ENCODE measurements around the gene FNBP1L.
"Not testable (repeated sequence)": the region's sequence is repeated elsewhere in the genome, so short reads cannot be mapped to it uniquely, and the experiment has no call there.

Gene FNBP1L

GRCh38 chr1:93469223-93469622 is 21.3 kb downstream of the FNBP1L start:
- not testable (repeated sequence) for H3K27ac ChIP-seq (ENCODE audit: low read length, poor library complexity, severe bottlenecking); H4K91ac ChIP-seq (ENCODE audit: low read length); H2BK12ac ChIP-seq (ENCODE audit: low read length in 2 of 2); H3K9me3 ChIP-seq (ENCODE audit: control insufficient read depth, low read length); H2AFZ ChIP-seq (ENCODE audit: low read depth, low read length); H3K23ac ChIP-seq (ENCODE audit: low read length in 2 of 2); H3K4me2 ChIP-seq (ENCODE audit: low read length, poor library complexity, severe bottlenecking); H3K4me3 ChIP-seq (ENCODE audit: insufficient read depth in 1 of 2, low read depth in 1 of 2, low read length in 2 of 2); H3K4me1 ChIP-seq (ENCODE audit: control insufficient read depth, insufficient read depth, low read depth, low read length); H4K8ac ChIP-seq (ENCODE audit: low read length); H2BK5ac ChIP-seq (ENCODE audit: low read depth, low read length, poor library complexity, severe bottlenecking); H3K9ac ChIP-seq (ENCODE audit: low read length); H3K27me3 ChIP-seq (ENCODE audit: control insufficient read depth in 1 of 2, insufficient read depth in 1 of 2, low read length in 2 of 2); H3K79me1 ChIP-seq (replicated peaks; ENCODE audit: low read length, poor library complexity, severe bottlenecking); H2AK5ac ChIP-seq (ENCODE audit: low read length, severe bottlenecking); H2BK15ac ChIP-seq (ENCODE audit: low read depth, poor library complexity, severe bottlenecking); H3K18ac ChIP-seq (ENCODE audit: low read depth in 1 of 2, low read length in 2 of 2); H3K36me3 ChIP-seq (ENCODE audit: control insufficient read depth in 1 of 2, insufficient read depth in 2 of 2, low read depth in 1 of 2, low read length in 2 of 2); H3K14ac ChIP-seq (ENCODE audit: low read length in 2 of 2); H3K4ac ChIP-seq (ENCODE audit: low read depth in 1 of 2, low read length in 2 of 2); DNase-seq; H2BK120ac ChIP-seq (ENCODE audit: low read depth, low read length)
- WGBS, result 100% methylated on average over 2 of the region's 3 CpGs

- Histone ChIP-seq H3K27me3 (ENCODE audit: control insufficient read depth in 1 of 2, insufficient read depth in 1 of 2, low read length in 2 of 2) (no peaks in the 10 kb centered on the region), H3K4me2 (ENCODE audit: low read length, poor library complexity, severe bottlenecking) (no peak overlapping the region)
- WGBS, result 100% methylated on average over 5 of the region's 6 CpGs
Measured at GRCh38 chr1:93471284-93471683, 23.4 kb downstream of the FNBP1L start.

GRCh38 chr1:93471911-93472310 is 24.0 kb downstream of the FNBP1L start:
- Histone ChIP-seq H2AK5ac (ENCODE audit: low read length, severe bottlenecking) (no peak overlapping the region), H3K4ac (ENCODE audit: low read depth in 1 of 2, low read length in 2 of 2) (no peak overlapping the region), H4K91ac (ENCODE audit: low read length) (no peak overlapping the region), H3K23ac (ENCODE audit: low read length in 2 of 2) (no peak overlapping the region), H3K18ac (ENCODE audit: low read depth in 1 of 2, low read length in 2 of 2) (no peak overlapping the region), H3K4me3 (ENCODE audit: insufficient read depth in 1 of 2, low read depth in 1 of 2, low read length in 2 of 2) (no peak overlapping the region), H2BK5ac (ENCODE audit: low read depth, low read length, poor library complexity, severe bottlenecking) (no peak overlapping the region), H2BK15ac (ENCODE audit: low read depth, poor library complexity, severe bottlenecking) (no peak overlapping the region), H2AFZ (ENCODE audit: low read depth, low read length) (no peak overlapping the region), H3K9ac (ENCODE audit: low read length) (no peak overlapping the region), H3K27me3 (ENCODE audit: control insufficient read depth in 1 of 2, insufficient read depth in 1 of 2, low read length in 2 of 2) (no peaks in the 10 kb centered on the region), H3K79me1 (replicated peaks; ENCODE audit: low read length, poor library complexity, severe bottlenecking) (peaks cover 10% of the 10 kb centered on the region), H3K4me1 (ENCODE audit: control insufficient read depth, insufficient read depth, low read depth, low read length) (peaks cover 3% of the 10 kb centered on the region), H3K4me2 (ENCODE audit: low read length, poor library complexity, severe bottlenecking) (no peak overlapping the region), H3K27ac (ENCODE audit: low read length, poor library complexity, severe bottlenecking) (no peak overlapping the region), H4K8ac (ENCODE audit: low read length) (no peak overlapping the region), H2BK12ac (ENCODE audit: low read length in 2 of 2) (no peak overlapping the region), H3K9me3 (ENCODE audit: control insufficient read depth, low read length) (no peaks in the 10 kb centered on the region), H2BK120ac (ENCODE audit: low read depth, low read length) (no peak overlapping the region), H3K36me3 (ENCODE audit: control insufficient read depth in 1 of 2, insufficient read depth in 2 of 2, low read depth in 1 of 2, low read length in 2 of 2) (no peaks in the 10 kb centered on the region), H3K14ac (ENCODE audit: low read length in 2 of 2) (no peak overlapping the region)
- WGBS, result no CpG with 5 or more reads among the region's 1 CpG
- DNase-seq, result peak; percentile 35

More at GRCh38 chr1:93471284-93471683, 23.4 kb downstream of the FNBP1L start:
- H4K8ac ChIP-seq (ENCODE audit: low read length), result no peak overlapping the region
- H2AFZ ChIP-seq (ENCODE audit: low read depth, low read length), result no peak overlapping the region
- DNase-seq, result no peak
- no peak overlapping the region for H2BK12ac ChIP-seq (ENCODE audit: low read length in 2 of 2)
- H2AK5ac ChIP-seq (ENCODE audit: low read length, severe bottlenecking), result no peak overlapping the region
- H3K36me3 ChIP-seq (ENCODE audit: control insufficient read depth in 1 of 2, insufficient read depth in 2 of 2, low read depth in 1 of 2, low read length in 2 of 2), result no peaks in the 10 kb centered on the region
- H2BK120ac ChIP-seq (ENCODE audit: low read depth, low read length), result no peak overlapping the region
- H3K4ac ChIP-seq (ENCODE audit: low read depth in 1 of 2, low read length in 2 of 2), result no peak overlapping the region
- no peak overlapping the region for H4K91ac ChIP-seq (ENCODE audit: low read length)
- no peak overlapping the region for H3K23ac ChIP-seq (ENCODE audit: low read length in 2 of 2)
- H2BK5ac ChIP-seq (ENCODE audit: low read depth, low read length, poor library complexity, severe bottlenecking), result no peak overlapping the region
- H3K27ac ChIP-seq (ENCODE audit: low read length, poor library complexity, severe bottlenecking), result no peak overlapping the region
- no peak overlapping the region for H3K9ac ChIP-seq (ENCODE audit: low read length)
- no peak overlapping the region for H3K14ac ChIP-seq (ENCODE audit: low read length in 2 of 2)
- peaks cover 10% of the 10 kb centered on the region for H3K79me1 ChIP-seq (replicated peaks; ENCODE audit: low read length, poor library complexity, severe bottlenecking)
- H3K4me3 ChIP-seq (ENCODE audit: insufficient read depth in 1 of 2, low read depth in 1 of 2, low read length in 2 of 2), result no peak overlapping the region
- no peak overlapping the region for H3K18ac ChIP-seq (ENCODE audit: low read depth in 1 of 2, low read length in 2 of 2)
- H2BK15ac ChIP-seq (ENCODE audit: low read depth, poor library complexity, severe bottlenecking), result no peak overlapping the region
- H3K4me1 ChIP-seq (ENCODE audit: control insufficient read depth, insufficient read depth, low read depth, low read length), result peaks cover 3% of the 10 kb centered on the region
- no peaks in the 10 kb centered on the region for H3K9me3 ChIP-seq (ENCODE audit: control insufficient read depth, low read length)

- DNase-seq, result peak; percentile 32
Measured at GRCh38 chr1:93474321-93474720, 26.4 kb downstream of the FNBP1L start.

More at GRCh38 chr1:93474321-93474720, 26.4 kb downstream of the FNBP1L start:
- Histone ChIP-seq H3K4ac (ENCODE audit: low read depth in 1 of 2, low read length in 2 of 2) (no peak overlapping the region), H4K8ac (ENCODE audit: low read length) (no peak overlapping the region), H2AK5ac (ENCODE audit: low read length, severe bottlenecking) (no peak overlapping the region), H3K4me2 (ENCODE audit: low read length, poor library complexity, severe bottlenecking) (no peak overlapping the region), H3K79me1 (replicated peaks; ENCODE audit: low read length, poor library complexity, severe bottlenecking) (peaks cover 10% of the 10 kb centered on the region), H3K27ac (ENCODE audit: low read length, poor library complexity, severe bottlenecking) (no peak overlapping the region), H3K27me3 (ENCODE audit: control insufficient read depth in 1 of 2, insufficient read depth in 1 of 2, low read length in 2 of 2) (no peaks in the 10 kb centered on the region), H2BK120ac (ENCODE audit: low read depth, low read length) (no peak overlapping the region), H3K4me3 (ENCODE audit: insufficient read depth in 1 of 2, low read depth in 1 of 2, low read length in 2 of 2) (no peak overlapping the region), H3K9me3 (ENCODE audit: control insufficient read depth, low read length) (peaks cover 10% of the 10 kb centered on the region), H3K4me1 (ENCODE audit: control insufficient read depth, insufficient read depth, low read depth, low read length) (peaks cover 3% of the 10 kb centered on the region), H2BK5ac (ENCODE audit: low read depth, low read length, poor library complexity, severe bottlenecking) (no peak overlapping the region), H3K36me3 (ENCODE audit: control insufficient read depth in 1 of 2, insufficient read depth in 2 of 2, low read depth in 1 of 2, low read length in 2 of 2) (no peaks in the 10 kb centered on the region), H3K23ac (ENCODE audit: low read length in 2 of 2) (no peak overlapping the region), H2BK12ac (ENCODE audit: low read length in 2 of 2) (no peak overlapping the region), H2AFZ (ENCODE audit: low read depth, low read length) (no peak overlapping the region), H3K9ac (ENCODE audit: low read length) (no peak overlapping the region), H2BK15ac (ENCODE audit: low read depth, poor library complexity, severe bottlenecking) (no peak overlapping the region), H3K18ac (ENCODE audit: low read depth in 1 of 2, low read length in 2 of 2) (no peak overlapping the region), H4K91ac (ENCODE audit: low read length) (no peak overlapping the region), H3K14ac (ENCODE audit: low read length in 2 of 2) (no peak overlapping the region)
- 0% methylated on average over 1 of the region's 2 CpGs for WGBS
